ENCODE measurements around the gene TH.

TH gene

DNA sequence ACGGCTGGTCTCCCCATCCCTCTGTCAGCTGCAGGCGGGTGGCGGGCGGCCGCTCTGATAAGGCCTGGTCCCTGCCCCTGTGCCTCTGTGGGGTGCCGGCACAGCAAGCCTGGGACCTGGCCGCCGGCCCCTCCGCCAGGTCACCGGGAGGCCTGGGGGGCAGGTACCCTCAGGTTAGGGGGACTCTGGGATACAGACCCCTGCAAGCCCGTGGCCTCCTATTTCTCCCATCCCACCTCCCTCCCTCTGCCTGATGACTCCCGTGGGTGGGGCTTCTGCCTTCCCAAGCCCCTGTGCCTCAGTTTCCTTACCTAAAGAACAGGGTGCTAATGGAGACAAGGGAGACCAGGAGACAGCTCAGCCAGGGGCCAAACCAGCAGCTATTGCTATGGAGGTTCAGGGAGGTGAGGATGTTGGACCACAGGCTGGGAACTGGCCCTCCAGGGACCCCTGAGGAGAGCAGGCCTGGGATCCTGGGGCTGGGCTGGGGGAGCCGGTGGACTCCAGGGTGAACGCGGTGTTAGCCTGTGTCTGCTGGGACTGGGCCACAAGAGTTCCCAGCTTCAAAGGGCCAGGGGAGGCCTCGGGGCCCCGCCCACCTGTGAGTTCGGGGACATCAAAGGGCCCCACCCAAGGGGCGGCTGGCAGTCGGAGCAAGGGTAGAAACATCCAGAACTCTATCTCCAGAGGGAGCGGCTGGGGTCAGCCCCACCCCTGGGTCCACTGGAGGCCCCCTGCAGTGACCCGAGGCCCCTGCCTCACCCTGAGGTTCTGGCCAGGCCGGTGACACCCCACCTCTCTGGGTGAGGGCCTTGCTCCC is 32.0 kb upstream of the TH start:
- TF ChIP-seq GATA2 (IDR thresholded peaks at IDR 0.05; ENCODE audit: low read depth, low read length) (no peak), GATA3 (IDR thresholded peaks at IDR 0.05; ENCODE audit: low read depth, low read length) (no peak)

- TF ChIP-seq GATA3 (IDR thresholded peaks at IDR 0.05; ENCODE audit: low read depth, low read length) (no peak), GATA2 (IDR thresholded peaks at IDR 0.05; ENCODE audit: low read depth, low read length) (no peak)
Observed at GRCh38 chr11:2202900-2203439, 31.4 kb upstream of the TH start.

DNA sequence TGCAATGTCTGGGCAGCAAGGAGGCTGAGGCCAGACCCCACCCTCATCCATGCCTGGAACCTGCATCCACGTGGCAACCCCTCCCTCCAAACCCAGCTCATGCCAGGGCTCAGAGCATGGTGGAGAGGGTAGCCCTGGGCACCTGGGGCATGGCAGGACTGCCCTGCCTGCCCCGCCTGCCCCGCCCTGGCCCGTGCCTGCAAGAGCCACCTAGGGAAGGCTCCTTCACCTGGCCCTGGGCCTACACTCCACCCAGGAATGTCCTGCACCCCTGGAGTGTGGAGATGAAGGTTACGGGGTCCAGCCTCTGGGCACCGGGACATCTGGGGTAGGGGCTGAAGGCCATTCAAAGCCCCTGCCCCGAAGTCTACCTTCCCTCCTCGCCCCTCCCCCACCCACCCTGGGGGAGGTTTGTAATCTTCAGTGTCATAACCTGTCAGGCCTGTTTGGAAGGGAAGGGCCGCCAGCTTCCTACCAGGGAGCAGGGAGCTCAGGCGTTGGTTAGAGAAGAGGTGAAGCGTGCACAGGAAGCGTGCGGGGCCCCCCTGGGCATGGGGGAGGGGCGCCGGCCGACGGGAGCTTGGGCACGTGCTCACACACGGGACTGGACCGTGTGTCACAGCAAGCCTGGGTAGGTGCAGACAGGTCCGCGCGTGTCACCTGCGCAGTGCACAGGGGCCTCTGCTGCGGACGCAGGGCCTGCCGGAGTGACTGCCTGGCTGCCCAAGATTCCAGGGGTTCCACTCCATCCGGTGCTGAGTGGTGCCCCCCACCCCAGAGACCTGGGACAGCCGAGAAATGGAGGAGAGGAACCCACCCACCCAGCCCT is 30.7 kb upstream of the TH start:
- TF ChIP-seq GATA2 (IDR thresholded peaks at IDR 0.05; ENCODE audit: low read depth, low read length): no peak
- no peak for TF ChIP-seq GATA3 (IDR thresholded peaks at IDR 0.05; ENCODE audit: low read depth, low read length)

- TF ChIP-seq GATA3 (IDR thresholded peaks at IDR 0.05; ENCODE audit: low read depth, low read length): no peak
- TF ChIP-seq GATA2 (IDR thresholded peaks at IDR 0.05; ENCODE audit: low read depth, low read length): no peak
Observed at GRCh38 chr11:2201542-2201941, 29.9 kb upstream of the TH start.

DNA sequence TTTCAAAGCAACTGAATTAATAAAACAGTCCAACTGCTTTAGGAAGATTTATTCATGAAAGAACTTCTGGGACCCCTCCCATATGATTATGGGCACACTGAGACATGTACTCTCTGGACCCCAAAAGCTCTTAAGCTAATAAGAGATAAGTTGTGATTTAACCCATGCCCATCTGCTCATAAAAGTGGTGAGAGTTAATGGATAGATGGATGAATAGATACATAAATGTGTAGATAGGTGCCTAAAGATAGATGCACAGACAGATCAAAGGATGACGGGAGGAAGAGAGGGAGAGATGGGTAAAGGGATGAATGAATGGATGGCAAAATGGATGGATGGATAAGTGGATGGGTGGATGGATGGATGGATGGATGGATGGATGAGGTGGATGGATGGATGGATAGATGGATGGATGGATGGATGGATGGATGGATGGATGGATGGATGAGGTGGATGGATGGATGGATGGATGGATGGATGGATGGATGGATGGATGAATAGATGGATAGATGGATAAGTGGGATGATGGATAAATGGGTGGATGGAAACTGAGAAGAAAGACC is 29.4 kb upstream of the TH start:
- no peak for TF ChIP-seq GATA3 (IDR thresholded peaks at IDR 0.05; ENCODE audit: low read depth, low read length)
- TF ChIP-seq GATA2 (IDR thresholded peaks at IDR 0.05; ENCODE audit: low read depth, low read length): no peak

DNA sequence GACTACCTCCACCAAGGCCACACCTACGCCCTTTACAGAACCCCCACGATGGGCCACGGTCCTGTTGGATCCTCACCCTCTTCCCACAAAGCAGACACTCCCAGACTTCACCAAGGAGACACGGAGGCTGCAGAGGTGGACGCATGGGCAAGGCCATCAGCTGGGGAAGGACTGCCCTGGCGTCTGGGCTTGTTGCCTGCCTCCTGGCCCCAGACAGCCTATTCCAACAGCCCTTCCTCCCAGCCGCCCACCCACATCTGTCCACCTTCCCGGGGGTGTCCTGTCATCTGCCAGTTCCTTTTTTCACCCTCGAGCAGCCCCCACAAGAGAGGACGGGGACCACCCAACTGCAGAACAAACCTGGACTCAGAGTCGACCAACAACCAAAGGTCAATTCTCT is 28.9 kb upstream of the TH start:
- TF ChIP-seq GATA2 (IDR thresholded peaks at IDR 0.05; ENCODE audit: low read depth, low read length) (no peak), GATA3 (IDR thresholded peaks at IDR 0.05; ENCODE audit: low read depth, low read length) (no peak)

DNA sequence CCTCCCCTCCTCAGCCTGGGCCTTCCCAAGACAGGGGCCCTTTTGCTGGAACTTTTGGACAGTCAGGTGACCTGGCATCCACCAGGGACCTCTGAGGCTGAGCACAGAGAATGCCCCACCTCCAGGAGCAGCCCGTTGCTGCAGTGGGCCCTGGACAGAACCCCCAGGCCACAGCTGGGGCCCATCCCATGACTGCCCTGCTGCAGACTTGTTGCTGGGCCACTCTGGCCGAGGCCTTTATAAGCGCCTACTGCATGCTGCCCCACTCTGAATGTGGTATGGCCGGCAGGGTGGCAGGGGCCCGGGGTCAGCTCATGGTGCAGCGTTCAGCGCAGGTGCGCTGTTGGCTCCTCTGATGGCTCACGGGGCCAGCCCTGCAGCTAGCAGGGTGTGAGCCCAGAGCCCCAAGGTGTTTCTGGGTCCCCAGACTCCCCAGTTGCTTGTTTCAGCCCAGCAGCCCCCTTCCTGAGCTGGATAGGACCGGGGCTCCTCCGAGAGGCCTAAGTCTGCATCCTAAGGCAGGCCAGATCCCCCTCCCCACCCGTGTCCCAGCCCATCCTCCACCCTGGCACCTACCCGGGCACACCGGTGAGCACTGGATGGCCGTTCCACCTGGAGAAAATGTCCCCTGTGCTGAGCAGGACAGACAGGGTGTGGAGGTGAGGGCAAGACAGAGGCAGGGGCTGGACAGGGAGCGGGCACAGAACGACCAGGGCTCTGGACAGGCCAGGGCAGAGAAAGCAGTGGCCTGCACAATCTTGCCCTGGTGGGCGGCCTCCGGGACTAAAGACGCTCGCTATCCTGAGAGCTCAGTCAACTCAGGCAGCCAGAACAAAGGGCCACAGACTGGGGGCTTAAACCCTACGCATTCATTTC is 28.1 kb upstream of the TH start:
- TF ChIP-seq GATA3 (IDR thresholded peaks at IDR 0.05; ENCODE audit: low read depth, low read length): no peak
- no peak for TF ChIP-seq GATA2 (IDR thresholded peaks at IDR 0.05; ENCODE audit: low read depth, low read length)

GRCh38 chr11:2198621-2199365 is 27.2 kb upstream of the TH start:
- TF ChIP-seq GATA2 (IDR thresholded peaks at IDR 0.05; ENCODE audit: low read depth, low read length) (no peak), GATA3 (IDR thresholded peaks at IDR 0.05; ENCODE audit: low read depth, low read length) (no peak)

GRCh38 chr11:2197771-2198520 is 26.3 kb upstream of the TH start:
- TF ChIP-seq GATA2 (IDR thresholded peaks at IDR 0.05; ENCODE audit: low read depth, low read length) (no peak), GATA3 (IDR thresholded peaks at IDR 0.05; ENCODE audit: low read depth, low read length) (no peak)

DNA sequence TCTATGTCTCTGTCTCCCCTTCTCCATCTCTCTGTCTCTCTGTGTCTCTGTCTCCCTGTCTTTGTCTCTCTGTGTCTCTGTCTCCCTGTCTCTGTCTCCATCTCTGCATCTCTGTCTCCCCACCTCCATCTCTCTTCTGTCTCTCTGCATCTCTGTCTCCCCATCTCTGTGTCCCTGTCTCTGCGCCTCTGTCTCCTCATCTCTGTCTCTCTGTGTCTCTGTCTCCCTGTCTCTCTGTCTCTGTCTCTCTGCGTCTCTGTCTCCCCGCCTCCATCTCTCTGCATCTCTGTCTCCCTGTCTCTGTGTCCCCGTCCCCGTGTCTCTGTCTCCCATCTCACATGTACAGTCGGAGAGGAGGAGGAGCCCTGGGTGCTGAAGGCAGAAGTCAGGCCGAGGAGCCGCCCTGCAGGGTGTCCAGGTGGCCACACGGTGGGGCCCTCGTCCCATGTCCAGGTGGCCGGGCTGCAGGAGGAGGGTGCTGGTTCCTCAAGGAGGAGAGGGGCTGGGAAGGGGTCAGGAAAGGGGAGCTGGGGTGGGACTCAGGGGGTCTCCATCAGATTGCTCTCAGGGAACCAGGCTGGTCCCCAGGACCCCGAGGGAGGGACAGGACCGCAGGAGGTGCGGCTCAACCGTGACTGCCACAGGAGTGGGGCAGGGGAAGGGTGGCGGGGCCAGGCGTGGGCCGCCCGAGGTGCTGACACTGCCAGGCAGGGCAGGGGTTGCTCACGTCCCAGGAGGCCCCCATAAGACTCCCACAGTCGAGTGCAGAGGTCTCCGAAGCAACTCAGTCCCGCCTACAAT is 25.6 kb upstream of the TH start:
- no peak for TF ChIP-seq GATA3 (IDR thresholded peaks at IDR 0.05; ENCODE audit: low read depth, low read length)
- TF ChIP-seq GATA2 (IDR thresholded peaks at IDR 0.05; ENCODE audit: low read depth, low read length): no peak

- TF ChIP-seq GATA2 (IDR thresholded peaks at IDR 0.05; ENCODE audit: low read depth, low read length): no peak
- no peak for TF ChIP-seq GATA3 (IDR thresholded peaks at IDR 0.05; ENCODE audit: low read depth, low read length)
Observed at GRCh38 chr11:2195756-2196088, 24.1 kb upstream of the TH start.
